GM19328 (cell line): ENCODE measurements around the gene RCN2.
"Not testable (repeated sequence)": the region's sequence is repeated elsewhere in the genome, so short reads cannot be mapped to it uniquely, and the experiment has no call there.

Experiments
- ATAC-seq: cut with Tn5 transposase; IDR thresholded peaks from one replicate; pipeline ENCODE4 v1.9.1; 2021; ENCODE audit warnings: mild to moderate bottlenecking, moderate library complexity; ENCODE audit not compliant: unreplicated experiment

Gene RCN2

GRCh38 chr15:76932135-76932966 lies 802 bp downstream of the RCN2 start:
- no peak for ATAC-seq

- ATAC-seq = no peak
These were observed 4.1 kb downstream of the RCN2 start for GRCh38 chr15:76935620-76936019.

- ATAC-seq = no peak
These were observed 5.1 kb downstream of the RCN2 start for GRCh38 chr15:76936671-76937070.

- no peak for ATAC-seq
These were observed 7.2 kb downstream of the RCN2 start for GRCh38 chr15:76938752-76939151.

GRCh38 chr15:76939715-76940114 lies 8.2 kb downstream of the RCN2 start:
- no peak for ATAC-seq

- no peak for ATAC-seq
These were observed 10.1 kb downstream of the RCN2 start for GRCh38 chr15:76941636-76942035.

- no peak for ATAC-seq
These were observed 10.8 kb downstream of the RCN2 start for GRCh38 chr15:76942331-76942730.

GRCh38 chr15:76945494-76946093 lies 14.0 kb downstream of the RCN2 start:
- no peak for ATAC-seq

- ATAC-seq = no peak
These were observed 15.9 kb downstream of the RCN2 start for GRCh38 chr15:76947454-76947853.

GRCh38 chr15:76951220-76951619 lies 19.7 kb downstream of the RCN2 start:
- no peak for ATAC-seq

- no peak for ATAC-seq
These were observed 22.4 kb downstream of the RCN2 start for GRCh38 chr15:76953913-76954312.

- no peak for ATAC-seq
These were observed 23.2 kb downstream of the RCN2 start for GRCh38 chr15:76954744-76955143.

- no peak for ATAC-seq
These were observed 29.9 kb downstream of the RCN2 start for GRCh38 chr15:76961268-76962011.

GRCh38 chr15:76962337-76963013 lies 30.9 kb downstream of the RCN2 start:
- no peak for ATAC-seq

GRCh38 chr15:76963596-76963995 lies 32.0 kb downstream of the RCN2 start:
- no peak for ATAC-seq

- ATAC-seq = no peak
These were observed 32.6 kb downstream of the RCN2 start for GRCh38 chr15:76964157-76964556.

GRCh38 chr15:76966051-76966450 lies 34.5 kb downstream of the RCN2 start:
- ATAC-seq = not testable (repeated sequence)

GRCh38 chr15:76967067-76967466 lies 35.5 kb downstream of the RCN2 start:
- ATAC-seq = no peak

- ATAC-seq = no peak
These were observed 36.8 kb downstream of the RCN2 start for GRCh38 chr15:76968306-76968705.

- ATAC-seq = no peak
These were observed 41.1 kb downstream of the RCN2 start for GRCh38 chr15:76972389-76973361.
